NCI-H526 treated with DMSO at 0.1 percent for 48 hours (cell line): ENCODE measurements around the gene ERLIN1.
A peak's percentile ranks its signal among the peaks of the same experiment; 100 is the strongest.
"Not testable (repeated sequence)": the region's sequence is repeated elsewhere in the genome, so short reads cannot be mapped to it uniquely, and the experiment has no call there.

Source experiments
- DNase-seq: peaks from one replicate; lab custom pipeline; 2025; lab: John Stamatoyannopoulos, UW

ERLIN1 gene

DNA sequence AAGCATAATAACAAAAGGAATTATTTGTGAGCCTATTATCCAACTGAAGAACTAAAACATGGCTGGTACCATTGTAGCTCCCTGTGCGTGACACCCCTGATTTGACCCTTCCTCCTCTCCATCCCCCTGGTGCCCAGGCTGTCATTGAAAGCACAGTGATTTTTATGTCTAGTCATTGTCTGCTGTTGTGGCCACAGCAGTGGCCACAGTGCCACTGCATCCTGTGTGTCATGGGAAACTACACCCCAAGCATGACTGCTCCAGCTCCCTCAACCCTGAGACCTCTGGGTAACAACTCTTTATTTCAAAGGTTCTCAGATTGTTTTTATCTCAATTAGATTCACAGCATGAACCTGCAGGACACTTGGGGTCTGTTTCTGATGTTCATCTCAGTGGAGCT is 52.0 kb downstream of the ERLIN1 start:
- no peak for DNase-seq

DNA sequence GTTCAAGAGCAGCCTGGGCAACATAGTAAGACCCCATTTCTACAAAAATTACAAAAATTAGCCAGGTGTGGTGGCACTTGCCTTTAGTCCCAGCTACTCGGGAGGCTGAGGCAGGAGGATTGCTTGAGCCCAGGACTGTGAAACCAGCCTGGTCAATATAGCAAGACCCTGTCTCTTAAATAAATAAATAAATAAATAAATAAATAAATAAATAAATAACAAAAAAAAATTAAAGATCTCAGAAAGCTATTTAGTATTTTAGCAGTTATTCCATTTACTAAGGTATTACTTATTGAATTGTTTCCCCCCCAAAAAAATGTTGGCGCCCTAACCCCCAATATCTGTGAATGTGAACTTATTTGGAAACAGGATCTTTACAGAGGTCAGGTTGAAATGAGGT is 53.4 kb downstream of the ERLIN1 start:
- DNase-seq, result no peak

DNA sequence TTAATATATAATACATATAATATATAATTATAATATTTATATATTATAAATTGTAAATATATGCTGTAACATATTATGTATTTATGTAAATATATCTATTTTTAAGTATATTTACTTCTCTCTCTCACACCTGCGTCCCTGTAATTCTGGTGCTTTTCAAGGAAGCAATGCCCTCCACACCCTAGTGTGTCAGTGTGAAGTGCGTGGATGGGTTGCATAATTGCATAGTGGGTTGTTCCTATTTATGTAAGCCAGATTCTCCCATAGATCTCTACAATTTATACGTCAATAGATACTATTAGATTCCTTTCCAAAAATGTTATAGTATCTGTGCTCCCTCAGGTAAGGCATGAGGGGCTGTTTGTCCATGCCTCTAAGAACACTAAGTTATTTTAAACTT is 54.3 kb downstream of the ERLIN1 start:
- DNase-seq, result no peak

DNA sequence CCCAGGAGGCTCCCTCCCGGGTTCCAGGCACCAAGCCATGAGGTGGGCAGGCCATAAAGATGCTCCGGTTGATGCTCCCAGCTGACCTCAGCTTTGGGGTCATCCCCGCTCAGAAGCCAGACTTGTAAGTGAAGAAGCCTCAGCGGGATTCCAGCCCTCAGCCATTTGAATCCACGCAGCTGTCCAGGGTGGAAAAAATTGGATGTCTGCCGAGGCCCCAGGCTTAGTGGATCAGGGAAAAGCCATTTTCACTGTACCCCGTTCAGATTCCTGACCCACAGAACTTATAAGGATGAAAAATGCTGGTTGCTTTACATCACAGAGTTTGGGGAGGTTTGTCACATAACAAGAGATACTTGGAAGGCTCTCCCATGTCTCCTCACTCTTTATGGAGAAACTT is 55.0 kb downstream of the ERLIN1 start:
- DNase-seq, result no peak

DNA sequence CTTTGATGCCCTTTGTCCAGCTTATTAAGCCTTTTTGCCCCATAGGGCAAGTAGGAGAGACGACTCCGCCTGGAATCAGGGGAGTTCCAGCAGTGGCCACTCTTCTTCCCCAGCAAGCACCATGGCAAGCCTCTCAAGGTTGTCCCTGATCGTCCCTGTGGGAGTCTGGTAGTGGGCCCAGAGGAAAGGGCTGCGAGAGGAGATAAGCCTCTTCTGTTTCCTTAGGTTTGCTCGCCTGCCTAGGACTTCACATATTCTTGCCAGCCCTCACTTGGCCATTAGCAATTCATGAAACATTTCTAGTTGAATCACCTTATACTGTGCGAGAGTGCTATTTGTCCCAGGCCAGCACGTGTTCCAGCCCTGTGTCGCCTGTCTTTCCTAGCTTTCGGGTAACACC is 56.4 kb downstream of the ERLIN1 start:
- DNase-seq, result no peak

DNA sequence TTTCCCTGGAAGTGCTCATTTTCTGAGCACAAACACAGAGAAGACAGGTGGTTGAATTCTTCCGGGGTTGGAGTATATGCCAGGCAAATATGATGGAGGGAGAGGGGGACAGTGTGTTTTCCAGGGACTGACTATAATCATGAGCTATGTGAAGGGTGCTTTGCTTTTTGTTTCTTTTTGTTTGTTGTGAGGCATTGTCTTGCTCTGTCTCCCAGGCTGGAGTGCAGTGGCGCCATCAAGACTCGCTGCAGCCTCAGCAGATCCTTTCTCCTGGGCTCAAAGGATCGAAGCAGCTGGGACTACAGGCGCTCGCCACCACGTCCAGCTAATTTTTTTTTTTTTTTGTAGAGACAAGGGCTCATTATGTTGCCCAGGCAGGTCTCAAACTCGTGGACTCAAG is 56.9 kb downstream of the ERLIN1 start:
- no peak for DNase-seq

DNA sequence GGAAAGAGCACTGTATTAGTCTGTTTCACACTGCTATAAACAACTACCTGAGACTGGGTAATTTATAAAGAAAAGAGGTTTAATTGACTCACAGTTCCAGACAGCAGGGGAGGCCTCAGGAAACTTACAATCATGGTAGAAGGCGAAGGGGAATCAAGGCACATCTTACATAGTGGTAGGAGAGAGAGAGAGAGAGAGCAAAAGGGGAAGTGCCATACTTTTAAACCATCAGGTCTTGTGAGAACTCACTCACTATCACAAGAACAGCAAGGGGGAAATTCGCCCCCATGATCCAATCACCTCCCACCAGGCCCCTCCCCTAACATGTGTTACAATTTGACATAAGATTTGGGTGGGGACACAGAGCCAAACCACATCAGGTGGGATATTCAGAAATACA is 60.5 kb downstream of the ERLIN1 start:
- DNase-seq, result not testable (repeated sequence)

DNA sequence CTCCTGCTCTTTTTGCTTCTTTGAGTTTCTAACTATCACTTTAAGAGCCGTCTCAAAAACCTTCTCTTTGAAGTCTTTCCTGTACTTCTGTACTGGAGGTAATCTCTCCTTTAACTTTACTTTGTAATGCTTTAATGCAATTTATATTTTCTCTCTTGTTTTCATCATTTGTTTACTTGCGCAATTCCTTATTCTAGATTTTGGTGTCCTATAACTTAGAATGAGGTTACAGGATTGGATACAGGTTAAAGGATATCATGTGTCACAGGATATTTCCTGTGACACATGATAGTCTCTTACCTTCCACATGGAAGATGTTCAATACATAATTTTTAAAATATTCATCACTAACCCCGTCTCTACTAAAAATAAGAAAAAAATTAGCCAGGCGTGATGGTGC is 61.7 kb downstream of the ERLIN1 start:
- DNase-seq, result no peak

DNA sequence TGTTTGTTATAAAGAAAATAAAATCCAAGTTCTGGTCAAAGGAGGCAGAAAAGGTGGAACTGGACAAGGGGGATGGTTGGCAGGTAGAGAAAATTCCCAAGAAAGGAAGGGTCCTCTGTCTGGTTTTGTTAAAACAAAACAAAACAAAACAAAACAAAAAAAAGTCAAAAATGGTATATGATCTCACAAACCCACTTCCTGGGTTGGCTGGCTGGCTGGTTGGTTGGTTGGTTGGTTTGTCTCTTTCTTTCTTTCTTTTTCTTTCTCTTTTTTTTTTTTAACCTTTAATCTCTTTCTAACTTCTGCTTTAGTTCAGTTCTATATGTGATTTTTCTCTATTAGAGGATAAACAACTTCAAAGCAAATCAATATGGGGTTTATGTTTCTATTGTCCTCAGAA is 63.0 kb downstream of the ERLIN1 start:
- no peak for DNase-seq

DNA sequence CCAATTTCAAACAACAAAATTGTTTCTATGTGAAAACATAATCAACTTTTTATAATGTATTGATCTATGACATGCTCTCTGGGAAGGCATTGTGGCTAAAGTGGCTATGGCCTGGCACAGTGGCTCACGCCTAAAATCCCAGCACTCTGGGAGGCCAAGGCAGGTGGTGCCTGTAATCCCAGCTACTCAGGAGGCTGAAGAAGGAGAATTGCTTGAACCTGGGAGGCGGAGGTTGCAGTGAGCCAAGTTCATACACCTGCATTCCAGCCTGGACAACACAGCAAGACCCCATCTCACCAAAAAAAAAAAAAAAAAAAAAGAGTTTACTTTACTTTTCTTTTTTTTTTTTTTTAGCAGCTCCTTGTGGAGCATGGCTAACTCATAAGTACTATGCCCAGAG is 65.3 kb downstream of the ERLIN1 start:
- no peak for DNase-seq

DNA sequence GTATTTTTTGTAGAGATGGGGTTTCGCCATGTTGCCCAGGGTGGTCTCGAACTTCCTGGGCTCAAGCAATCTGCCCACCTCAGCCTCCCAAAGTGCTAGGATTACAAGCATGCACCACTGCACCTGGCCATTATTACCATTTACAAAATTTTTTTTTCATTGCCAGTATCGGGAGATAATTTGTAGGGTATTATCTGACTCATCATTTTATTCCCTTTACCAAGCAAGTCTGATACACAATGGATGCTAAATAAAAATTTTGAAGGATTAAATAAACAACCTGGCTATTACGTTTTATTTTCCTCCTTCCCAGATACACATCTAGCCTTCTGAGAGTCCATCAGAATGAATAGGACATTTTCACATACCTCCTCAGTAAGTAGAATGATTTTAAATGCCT is 66.1 kb downstream of the ERLIN1 start:
- no peak for DNase-seq

DNA sequence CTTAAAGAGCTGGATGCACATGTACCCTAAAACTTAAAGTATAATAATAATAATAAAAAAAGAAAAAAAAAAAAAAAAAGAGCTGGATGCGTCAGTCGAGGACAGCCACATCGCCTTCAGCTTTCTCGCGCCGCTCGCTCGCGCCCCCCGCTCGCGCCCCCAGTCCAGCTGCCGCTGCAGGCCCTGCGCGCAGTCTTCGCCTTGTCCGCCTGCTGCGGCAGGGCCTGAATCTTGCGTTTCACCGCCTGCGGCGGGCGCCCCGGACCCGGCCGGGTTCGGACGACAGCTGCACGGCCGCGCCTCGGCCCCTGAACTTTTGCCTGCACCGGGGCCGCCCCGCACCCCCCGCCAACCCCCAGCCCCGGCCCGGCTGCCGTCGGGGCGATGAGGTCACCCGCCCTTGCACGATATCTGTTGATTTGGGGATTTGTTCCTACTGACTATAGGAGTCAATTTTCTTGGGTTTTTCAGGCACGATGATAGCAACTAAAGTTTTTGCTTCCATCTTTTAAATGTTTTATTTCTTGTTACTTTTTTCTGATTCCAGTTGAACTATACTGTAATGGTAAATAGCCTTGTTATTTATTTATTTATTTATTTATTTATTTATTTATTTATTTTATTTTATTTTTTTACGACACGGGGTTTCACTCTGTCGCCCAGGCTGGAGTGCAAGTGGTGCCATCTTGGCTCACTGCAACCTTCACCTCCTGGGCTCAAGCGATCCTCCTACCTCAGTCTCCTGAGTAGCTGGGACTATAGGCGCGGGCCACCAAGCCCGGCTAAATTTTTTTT is 70.7 kb downstream of the ERLIN1 start:
- DNase-seq, result no peak

DNA sequence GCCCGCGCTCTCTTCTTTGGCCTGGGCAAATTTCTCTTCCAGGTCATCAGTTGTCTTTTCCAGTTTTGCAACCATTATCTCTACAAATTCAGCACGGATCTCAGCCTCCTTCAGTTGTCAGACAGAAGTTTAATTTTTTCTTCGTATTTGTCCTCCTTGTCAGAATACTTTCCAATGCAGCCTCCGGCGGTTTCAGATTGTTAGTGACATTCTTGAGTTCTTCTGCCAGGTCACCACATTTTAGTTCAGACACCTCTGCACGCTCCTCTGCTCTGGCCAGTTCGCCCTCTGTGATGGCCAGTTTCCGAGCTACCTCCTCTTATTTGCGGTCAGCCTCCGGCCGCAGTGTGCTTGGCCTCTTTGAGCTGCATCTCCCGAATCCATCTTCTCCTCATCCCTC is 71.4 kb downstream of the ERLIN1 start:
- no peak for DNase-seq

DNA sequence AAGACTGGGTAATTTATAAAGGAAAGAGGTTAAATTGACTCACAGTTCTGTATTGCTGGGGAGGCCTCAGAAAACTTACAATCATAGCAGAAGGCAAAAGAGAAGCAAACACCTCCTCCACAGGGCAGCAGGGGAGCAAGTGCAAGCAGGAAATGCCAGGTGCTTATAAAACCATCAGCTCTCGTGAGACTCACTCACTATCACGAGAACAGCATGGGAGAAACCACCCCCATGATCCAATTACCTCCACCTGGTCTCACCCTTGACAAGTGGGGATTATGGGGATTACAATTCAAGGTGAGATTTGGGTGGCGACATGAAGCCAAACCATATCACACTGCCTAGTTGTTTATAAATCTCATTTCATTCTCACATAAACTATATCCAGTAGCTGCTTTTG is 76.2 kb downstream of the ERLIN1 start:
- no peak for DNase-seq

DNA sequence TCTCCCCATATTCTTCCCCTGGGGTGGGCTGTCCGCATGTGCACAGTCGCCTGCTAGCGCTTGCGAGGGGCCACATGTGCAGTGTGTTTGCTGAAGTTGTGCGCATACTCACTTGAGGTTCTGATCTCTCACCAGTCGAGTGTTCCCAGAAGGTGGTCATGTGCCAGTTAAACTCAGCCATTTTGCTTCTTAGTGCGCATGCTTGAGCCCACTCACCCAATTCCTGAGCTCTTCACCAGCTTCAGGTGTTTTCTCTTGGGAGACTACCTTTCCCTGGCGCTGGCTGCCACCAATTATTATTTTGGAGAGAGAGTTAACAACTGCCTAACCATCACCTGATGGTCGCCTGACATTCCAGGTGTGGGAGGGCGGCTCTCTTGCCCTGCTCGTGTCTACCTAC is 79.0 kb downstream of the ERLIN1 start:
- DNase-seq, result no peak

DNA sequence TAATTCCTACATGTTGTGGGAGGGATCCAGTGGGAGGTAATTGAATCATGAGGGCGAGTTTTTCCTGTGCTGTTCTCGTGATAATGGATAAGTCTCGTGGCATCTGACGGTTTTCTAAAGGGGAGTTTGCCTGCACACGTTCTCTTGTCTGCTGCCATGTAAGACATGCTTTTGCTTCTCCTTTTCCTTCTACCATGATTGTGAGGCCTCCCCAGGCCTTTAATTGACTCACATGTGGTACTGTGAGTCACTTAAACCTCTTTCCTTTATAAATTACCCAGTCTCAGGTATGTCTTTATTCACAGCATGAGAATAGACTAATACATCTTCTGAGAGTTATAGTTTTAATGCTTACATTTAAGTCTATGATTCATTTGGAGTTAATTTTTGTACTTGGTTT is 81.5 kb downstream of the ERLIN1 start:
- DNase-seq, result no peak

DNA sequence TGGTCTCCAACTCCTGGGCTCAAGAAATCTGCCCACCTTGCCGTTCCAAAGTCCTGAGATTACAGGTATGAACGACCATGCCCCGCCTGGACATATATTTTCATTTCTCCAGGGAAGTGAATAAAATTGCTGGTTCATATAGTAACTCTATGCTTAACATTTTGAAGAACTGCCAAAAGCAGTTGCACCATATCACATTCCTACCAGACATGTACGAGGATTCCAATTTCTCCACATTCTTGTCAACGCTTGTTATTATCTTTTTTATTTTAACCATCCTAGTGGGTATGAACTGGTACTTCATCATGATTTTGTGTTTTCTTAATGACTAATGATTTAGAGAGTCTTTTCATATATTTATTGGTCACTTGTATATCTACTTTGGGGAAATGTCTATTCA is 82.2 kb downstream of the ERLIN1 start:
- no peak for DNase-seq

DNA sequence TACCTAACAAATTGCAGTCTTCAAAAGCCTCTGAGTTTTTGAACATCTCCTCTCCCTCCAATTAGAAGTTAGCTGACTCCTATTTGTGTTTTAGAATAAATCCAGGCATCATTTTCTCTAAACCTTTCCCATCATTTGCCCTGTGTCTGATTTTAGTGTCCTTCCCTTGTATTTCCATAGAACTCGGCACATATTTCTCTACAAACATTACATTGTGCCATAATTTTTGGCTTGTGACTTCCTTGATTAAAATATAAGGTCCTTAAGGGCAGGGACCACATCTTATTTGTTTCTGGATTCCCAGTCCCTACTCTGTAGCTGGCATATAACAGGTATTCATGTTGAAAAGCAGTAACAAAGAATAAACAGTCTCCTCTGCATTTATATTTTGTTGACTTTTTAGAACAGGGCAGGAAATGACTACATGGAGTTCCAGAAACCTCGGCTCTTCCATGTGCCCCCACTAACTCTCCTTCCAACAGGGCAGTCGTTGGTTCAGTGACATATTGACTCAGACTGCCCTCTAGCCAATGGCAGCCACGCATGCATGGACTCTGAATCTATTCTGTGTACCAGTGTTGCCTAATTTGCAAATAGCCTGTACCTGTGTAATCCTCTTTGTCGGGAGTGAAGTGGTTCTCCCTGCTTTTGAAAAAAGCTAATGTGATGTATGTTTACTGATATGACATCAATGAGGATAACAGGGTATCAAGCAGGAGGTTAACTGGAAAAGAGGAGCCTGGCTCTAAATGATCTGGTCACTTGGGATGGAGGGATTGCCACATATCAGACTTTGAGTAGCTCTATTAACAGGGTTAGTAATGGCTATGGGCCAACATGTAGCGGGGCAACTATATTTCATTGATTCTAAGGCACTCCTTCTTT is 84.4 kb downstream of the ERLIN1 start:
- peak; percentile 0 for DNase-seq

DNA sequence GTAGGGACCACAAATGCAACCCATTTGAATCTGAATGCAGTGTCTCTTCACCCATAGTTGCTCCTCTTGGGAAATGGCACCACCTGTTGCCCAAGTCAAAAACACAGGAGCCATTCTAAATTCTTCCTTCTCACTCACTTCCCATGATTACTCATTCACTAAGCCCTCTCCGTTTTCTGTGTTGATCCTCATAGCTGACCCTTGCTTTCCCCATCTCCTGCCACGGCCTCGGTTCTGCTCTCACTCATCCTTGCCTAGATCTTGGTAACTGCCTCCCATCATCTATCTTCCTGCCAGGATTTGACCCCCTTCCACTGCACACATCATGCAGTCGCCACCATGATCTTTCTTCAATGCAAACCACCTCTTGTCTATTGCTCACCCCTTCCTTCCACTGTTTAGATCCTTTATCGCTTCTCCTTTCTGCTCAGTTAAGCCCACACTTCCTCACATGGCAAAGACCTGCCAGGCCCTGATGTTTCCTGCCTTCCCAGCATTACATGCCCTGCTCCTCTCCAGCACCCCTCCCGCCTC is 85.1 kb downstream of the ERLIN1 start:
- DNase-seq, result no peak
